Activated CD4-positive, alpha-beta T cell treated with anti-CD3 and anti-CD28 coated beads for 1 hour (primary cell): ENCODE results near the gene LRRC8B.

ENCODE experiments used
- DNase-seq: peaks from one replicate; pipeline ENCODE4 v3.0.0-alpha.2; 2020

Gene LRRC8B

GRCh38 chr1:89548122-89548857 lies 23.7 kb downstream of the LRRC8B start:
- DNase-seq = no peak

- no peak for DNase-seq
Observed at GRCh38 chr1:89550995-89551394, 26.4 kb downstream of the LRRC8B start.

GRCh38 chr1:89552471-89553081 lies 27.9 kb downstream of the LRRC8B start:
- DNase-seq = no peak

- DNase-seq = no peak
Observed at GRCh38 chr1:89553157-89553556, 28.5 kb downstream of the LRRC8B start.

- DNase-seq = no peak
Observed at GRCh38 chr1:89555550-89555949, 30.9 kb downstream of the LRRC8B start.

GRCh38 chr1:89556726-89557444 lies 32.3 kb downstream of the LRRC8B start:
- DNase-seq = no peak

GRCh38 chr1:89557445-89557825 lies 32.8 kb downstream of the LRRC8B start:
- no peak for DNase-seq

GRCh38 chr1:89557956-89558355 lies 33.3 kb downstream of the LRRC8B start:
- no peak for DNase-seq

GRCh38 chr1:89563957-89564604 lies 39.5 kb downstream of the LRRC8B start:
- DNase-seq = no peak

- no peak for DNase-seq
Observed at GRCh38 chr1:89565521-89565920, 40.9 kb downstream of the LRRC8B start.

- DNase-seq = no peak
Observed at GRCh38 chr1:89566761-89567174, 42.1 kb downstream of the LRRC8B start.

GRCh38 chr1:89567797-89568196 lies 43.2 kb downstream of the LRRC8B start:
- no peak for DNase-seq

- DNase-seq = no peak
Observed at GRCh38 chr1:89573410-89573809, 48.8 kb downstream of the LRRC8B start.

- DNase-seq = no peak
Observed at GRCh38 chr1:89574621-89575020, 50.0 kb downstream of the LRRC8B start.

- DNase-seq = no peak
Observed at GRCh38 chr1:89575207-89575606, 50.6 kb downstream of the LRRC8B start.

- no peak for DNase-seq
Observed at GRCh38 chr1:89576013-89576412, 51.4 kb downstream of the LRRC8B start.

- no peak for DNase-seq
Observed at GRCh38 chr1:89578151-89578550, 53.5 kb downstream of the LRRC8B start.

GRCh38 chr1:89578946-89579684 lies 54.5 kb downstream of the LRRC8B start:
- DNase-seq = no peak

GRCh38 chr1:89580036-89580435 lies 55.4 kb downstream of the LRRC8B start:
- no peak for DNase-seq

- DNase-seq = no peak
Observed at GRCh38 chr1:89581859-89582258, 57.2 kb downstream of the LRRC8B start.

GRCh38 chr1:89582571-89582970 lies 57.9 kb downstream of the LRRC8B start:
- no peak for DNase-seq

- DNase-seq = no peak
Observed at GRCh38 chr1:89584211-89584610, 59.6 kb downstream of the LRRC8B start.

GRCh38 chr1:89584781-89585180 lies 60.2 kb downstream of the LRRC8B start:
- no peak for DNase-seq
